SK-N-SH treated with all-trans-retinoic acid at 6 μM for 48 hours (cell line): Measurements from ENCODE around the gene SALL1.

Source experiments
- CREB5 ChIP-seq: fragments of 250-450 bp; sonication (Bioruptor Pico); IDR thresholded peaks from 2 replicates; pipeline ENCODE4 v1.5.1; 2020; ENCODE audit warnings: low read depth, mild to moderate bottlenecking, moderate library complexity
- CSDC2 ChIP-seq: fragments of 250-450 bp; sonication (Bioruptor Pico); IDR thresholded peaks from 2 replicates; pipeline ENCODE4 v1.5.0; 2020; ENCODE audit warnings: mild to moderate bottlenecking, moderate library complexity
- ESRRG ChIP-seq: fragments of 250-450 bp; sonication (Bioruptor Pico); IDR thresholded peaks from 2 replicates; pipeline ENCODE4 v1.6.1; 2021; ENCODE audit warnings: mild to moderate bottlenecking
- PATZ1 ChIP-seq: fragments of 250-450 bp; sonication (Bioruptor Pico); IDR thresholded peaks from 2 replicates; pipeline ENCODE4 v1.8.0; 2020; ENCODE audit warnings: mild to moderate bottlenecking, moderate library complexity, borderline replicate concordance
- RARB ChIP-seq: fragments of 250-450 bp; sonication (Bioruptor Pico); IDR thresholded peaks from 2 replicates; pipeline ENCODE4 v1.8.0; 2021; ENCODE audit warnings: mild to moderate bottlenecking, moderate library complexity
- SNAI2 ChIP-seq: fragments of 250-450 bp; sonication (Bioruptor Pico); IDR thresholded peaks from 2 replicates; pipeline ENCODE4 v1.5.0; 2020; ENCODE audit warnings: mild to moderate bottlenecking, moderate library complexity
- TOX ChIP-seq: fragments of 250-450 bp; sonication (Bioruptor Pico); IDR thresholded peaks from 2 replicates; pipeline ENCODE4 v1.8.0; 2021; ENCODE audit warnings: mild to moderate bottlenecking, moderate library complexity, borderline replicate concordance
- TSHZ2 ChIP-seq: fragments of 250-450 bp; sonication (Bioruptor Pico); IDR thresholded peaks from 2 replicates; pipeline ENCODE4 v1.5.0; 2020; ENCODE audit warnings: mild to moderate bottlenecking, moderate library complexity

GRCh38 chr16:51180719-51181502 lies 29.8 kb upstream of the SALL1 start:
- TF ChIP-seq CREB5 (CRISPR knock-in tag) (no peak), SNAI2 (CRISPR knock-in tag) (no peak), TOX (CRISPR knock-in tag) (no peak), TSHZ2 (CRISPR knock-in tag) (no peak), PATZ1 (CRISPR knock-in tag) (no peak), ESRRG (CRISPR knock-in tag) (no peak), CSDC2 (CRISPR knock-in tag) (no peak), RARB (CRISPR knock-in tag) (no peak)
